BLaER1 (cell line): Measurements from ENCODE around the gene HES3.

ENCODE experiments used
- H3K27ac ChIP-seq: shearing (Covaris generic); formaldehyde crosslinking; 2 replicates; pipeline ENCODE4 v1.8.1; 2022
- H3K27me3 ChIP-seq: shearing (Covaris generic); formaldehyde crosslinking; 2 replicates; pipeline ENCODE4 v1.8.1; 2022
- H3K36me3 ChIP-seq: shearing (Covaris generic); formaldehyde crosslinking; 2 replicates; pipeline ENCODE4 v1.8.1; 2022
- H3K4me1 ChIP-seq: shearing (Covaris generic); formaldehyde crosslinking; 2 replicates; pipeline ENCODE4 v1.8.1; 2022
- H3K4me2 ChIP-seq: shearing (Covaris generic); formaldehyde crosslinking; 2 replicates; pipeline ENCODE4 v1.8.1; 2022
- H3K4me3 ChIP-seq: shearing (Covaris generic); formaldehyde crosslinking; 2 replicates; pipeline ENCODE4 v1.8.1; 2022
- H3K9ac ChIP-seq: shearing (Covaris generic); formaldehyde crosslinking; 2 replicates; pipeline ENCODE4 v1.8.1; 2022
- H3K9me3 ChIP-seq: shearing (Covaris generic); formaldehyde crosslinking; 2 replicates; pipeline ENCODE4 v1.8.1; 2022
- H4K20me1 ChIP-seq: shearing (Covaris generic); formaldehyde crosslinking; 2 replicates; pipeline ENCODE4 v1.8.1; 2022
- Cebpa-rat ChIP-seq: shearing (Covaris generic); IDR thresholded peaks from 2 replicates; pipeline ENCODE4 v1.8.1; 2022

HES3 gene

DNA sequence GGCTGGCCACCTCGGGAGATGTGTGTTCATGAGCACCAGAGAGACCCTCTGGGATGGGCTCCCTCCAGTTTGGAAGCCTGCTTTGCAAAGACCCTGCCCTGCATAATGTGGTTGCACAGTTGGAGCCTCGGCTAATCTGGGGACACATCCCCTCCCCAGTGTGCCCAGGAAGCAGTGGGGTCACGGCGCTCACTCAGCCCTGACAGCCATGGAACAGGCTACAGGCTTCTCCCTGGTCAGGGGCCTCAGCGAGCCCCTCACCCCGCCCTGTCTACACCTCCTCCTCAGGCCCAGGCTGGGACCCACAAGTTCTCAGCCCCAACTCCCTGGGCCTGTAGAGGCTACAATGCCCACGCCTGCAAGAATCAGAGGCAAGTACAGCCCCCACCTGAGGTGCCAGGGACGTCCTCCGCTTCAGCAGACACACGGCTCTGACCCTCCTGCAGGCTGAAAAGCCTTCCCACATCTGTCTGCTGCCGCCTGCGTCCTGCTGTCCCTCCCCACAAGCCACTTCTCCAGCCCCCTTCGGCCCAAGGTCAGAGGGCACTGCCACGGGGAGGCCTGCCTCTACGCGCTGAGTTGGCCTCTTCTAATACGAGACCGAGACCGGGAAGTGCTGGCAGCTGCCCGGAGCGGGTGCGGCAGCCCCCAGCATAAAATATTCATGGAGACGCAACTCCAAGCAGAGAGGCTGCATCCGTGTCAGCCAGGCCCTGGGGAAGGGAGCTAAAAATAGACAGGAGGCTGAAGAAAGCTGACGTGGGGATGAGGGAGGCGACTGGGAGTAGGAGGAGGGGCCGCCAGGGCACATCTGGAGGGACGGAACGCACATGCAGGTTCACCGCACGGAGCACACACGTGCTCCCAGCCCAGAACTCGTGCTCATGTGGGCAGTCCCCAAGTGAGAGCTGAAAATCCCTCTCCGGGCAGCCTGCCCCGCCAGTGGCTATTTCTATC lies 32.1 kb downstream of the HES3 start:
- H3K4me2 ChIP-seq = peak overlapping the region; percentile 64
- TF ChIP-seq Cebpa-rat = no peak
- H3K9ac ChIP-seq = peak overlapping the region; percentile 58; the same call in 1 of the 2 replicates
- H3K27ac ChIP-seq = peak overlapping the region; percentile 68
- H3K27me3 ChIP-seq = no peaks in the 10 kb centered on the region
- no peaks in the 10 kb centered on the region; the same call in 1 of the 2 replicates for H4K20me1 ChIP-seq
- H3K4me1 ChIP-seq = peaks cover 46% of the 10 kb centered on the region
- H3K36me3 ChIP-seq = peaks cover 47% of the 10 kb centered on the region
- no peaks in the 10 kb centered on the region for H3K9me3 ChIP-seq
- no peak overlapping the region for H3K4me3 ChIP-seq

DNA sequence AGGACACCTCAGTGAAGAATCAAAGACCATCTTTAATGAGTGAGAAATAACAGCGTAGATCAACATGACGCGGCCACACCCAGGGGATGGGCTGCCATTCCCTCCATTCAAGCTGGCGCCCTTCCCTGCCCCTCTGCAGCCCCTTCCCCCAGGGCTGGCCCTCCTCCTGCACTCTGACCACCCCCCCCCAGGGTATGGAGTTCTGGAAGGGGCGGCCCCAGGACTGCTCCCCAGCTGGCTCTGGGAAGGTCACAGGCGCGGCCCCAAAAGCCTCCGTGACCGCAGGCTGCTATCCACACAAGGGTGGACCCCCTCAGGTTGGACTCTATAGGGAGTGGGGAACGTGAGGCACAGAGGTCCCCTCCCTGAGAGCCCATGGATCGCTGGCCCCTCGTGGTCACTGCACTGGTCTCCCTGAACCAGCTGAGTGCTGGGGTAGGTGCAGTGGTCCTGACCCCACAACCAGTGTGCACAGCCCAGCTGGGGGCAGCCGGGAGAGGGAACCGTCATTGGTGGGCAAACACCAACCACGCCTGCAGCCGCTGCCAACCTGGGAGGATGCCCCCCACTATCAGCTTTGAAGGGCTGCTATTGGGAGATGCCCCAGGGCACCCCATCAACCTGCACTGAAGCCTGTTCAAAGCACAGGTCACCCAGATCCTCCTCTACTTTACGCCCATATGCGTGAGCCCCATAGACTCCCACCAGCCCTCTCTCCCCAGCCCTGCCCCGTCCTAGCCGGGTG lies 33.0 kb downstream of the HES3 start:
- Histone ChIP-seq H3K27ac (peak overlapping the region; percentile 68; the same call in 1 of the 2 replicates), H4K20me1 (no peaks in the 10 kb centered on the region; the same call in 1 of the 2 replicates), H3K36me3 (peaks cover 41% of the 10 kb centered on the region), H3K9me3 (no peaks in the 10 kb centered on the region), H3K4me3 (no peak overlapping the region), H3K4me1 (peaks cover 45% of the 10 kb centered on the region), H3K27me3 (no peaks in the 10 kb centered on the region), H3K4me2 (peak overlapping the region; percentile 64), H3K9ac (peak overlapping the region; percentile 58; the same call in 1 of the 2 replicates)
- TF ChIP-seq Cebpa-rat = no peak

DNA sequence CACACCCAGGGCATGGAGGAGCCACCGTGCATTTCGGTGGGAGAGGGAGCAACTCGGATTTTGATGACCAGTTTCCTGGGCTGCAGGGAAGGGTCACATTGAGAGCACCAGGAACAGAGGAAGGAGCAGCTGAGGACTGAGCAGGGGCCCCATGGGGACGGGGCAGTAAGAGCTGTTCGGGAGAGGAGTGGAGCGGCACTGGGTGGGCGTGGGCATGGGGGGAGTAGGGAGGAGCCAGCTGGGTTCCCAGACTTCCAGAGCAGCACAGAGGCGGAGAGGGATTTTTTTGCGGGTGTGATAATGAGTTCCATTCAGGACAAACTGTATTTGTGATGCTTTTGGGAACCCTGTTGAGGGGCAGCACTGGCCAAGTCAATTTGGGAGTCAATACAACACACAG lies 34.3 kb downstream of the HES3 start:
- no peak overlapping the region for H3K4me2 ChIP-seq
- no peaks in the 10 kb centered on the region for H3K27me3 ChIP-seq
- no peaks in the 10 kb centered on the region; the same call in 1 of the 2 replicates for H4K20me1 ChIP-seq
- TF ChIP-seq Cebpa-rat = no peak
- peaks cover 45% of the 10 kb centered on the region for H3K4me1 ChIP-seq
- no peak overlapping the region for H3K9ac ChIP-seq
- H3K9me3 ChIP-seq = no peaks in the 10 kb centered on the region
- H3K36me3 ChIP-seq = peaks cover 39% of the 10 kb centered on the region
- H3K27ac ChIP-seq = no peak overlapping the region
- no peak overlapping the region for H3K4me3 ChIP-seq

DNA sequence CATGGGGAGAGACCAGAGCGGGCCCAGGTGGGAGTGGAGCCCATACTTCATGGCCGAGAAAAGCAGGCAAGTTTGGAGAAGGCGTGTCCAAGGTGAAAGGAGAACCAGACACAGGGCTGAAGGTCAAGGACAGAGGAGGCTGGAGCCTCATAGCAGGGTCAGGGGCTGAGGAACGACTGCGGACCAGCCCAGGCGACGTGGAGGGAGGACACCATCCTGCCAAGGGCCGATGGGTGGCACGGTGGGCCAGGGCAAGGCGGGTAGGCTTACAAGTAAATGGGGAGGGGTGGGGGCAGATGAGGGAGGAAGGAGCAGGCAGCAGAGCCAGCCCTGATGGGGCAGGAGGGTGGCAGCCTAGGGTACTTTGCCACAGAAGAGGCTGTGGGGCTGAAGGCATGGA lies 35.1 kb downstream of the HES3 start:
- H3K27ac ChIP-seq = no peak overlapping the region
- H3K36me3 ChIP-seq = peaks cover 32% of the 10 kb centered on the region
- H4K20me1 ChIP-seq = no peaks in the 10 kb centered on the region; the same call in 1 of the 2 replicates
- H3K9ac ChIP-seq = no peak overlapping the region
- no peak for TF ChIP-seq Cebpa-rat
- no peaks in the 10 kb centered on the region for H3K9me3 ChIP-seq
- H3K4me1 ChIP-seq = peaks cover 45% of the 10 kb centered on the region
- no peak overlapping the region for H3K4me3 ChIP-seq
- H3K4me2 ChIP-seq = no peak overlapping the region
- no peaks in the 10 kb centered on the region for H3K27me3 ChIP-seq

DNA sequence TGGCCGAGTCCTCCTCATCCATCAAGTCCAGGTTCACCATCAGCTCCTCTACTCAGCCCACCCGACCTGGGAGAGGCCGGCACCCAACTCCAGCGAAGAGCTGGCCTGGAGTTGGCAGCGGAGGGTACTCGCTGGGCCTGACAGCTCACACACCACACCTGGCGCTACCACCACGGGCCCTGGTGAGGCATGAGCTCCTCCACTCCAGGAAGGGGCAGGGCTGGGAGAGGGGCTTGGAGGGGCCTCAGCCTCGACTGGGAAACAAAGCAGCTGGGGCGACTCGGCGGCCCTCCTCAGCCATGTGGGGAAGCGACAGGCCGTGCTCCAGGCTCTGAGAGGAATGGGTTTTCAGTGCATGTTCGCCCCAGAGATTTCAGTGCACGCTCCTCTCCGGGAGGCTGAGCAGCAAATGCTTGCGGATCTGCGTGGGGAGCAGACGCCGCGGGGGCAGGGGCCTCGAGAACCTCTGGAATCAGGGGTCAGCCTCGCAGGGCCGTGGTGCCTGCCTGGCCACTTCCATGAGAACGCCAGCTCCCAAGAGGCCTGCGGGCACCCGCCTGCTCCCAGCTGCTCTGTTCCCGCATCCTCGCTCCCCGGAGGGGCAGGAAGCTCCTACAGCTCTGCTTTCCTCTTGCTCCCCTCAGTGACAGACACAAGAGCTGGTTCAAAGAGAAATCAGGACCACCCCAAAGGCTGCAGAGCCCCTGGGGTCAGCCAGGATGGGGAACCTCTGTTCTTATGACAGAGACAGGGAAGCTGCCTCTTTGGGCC lies 35.8 kb downstream of the HES3 start:
- Histone ChIP-seq H3K27me3 (no peaks in the 10 kb centered on the region), H3K4me3 (no peak overlapping the region), H3K9me3 (no peaks in the 10 kb centered on the region), H4K20me1 (no peaks in the 10 kb centered on the region; the same call in 1 of the 2 replicates), H3K4me1 (peaks cover 46% of the 10 kb centered on the region), H3K27ac (peak overlapping the region; percentile 55; the same call in 1 of the 2 replicates), H3K4me2 (peak overlapping the region; percentile 9; the same call in 1 of the 2 replicates), H3K36me3 (peaks cover 25% of the 10 kb centered on the region), H3K9ac (0 out of 2 replicates have a peak overlapping the region, but pooled peaks have one; percentile 12)
- no peak for TF ChIP-seq Cebpa-rat

DNA sequence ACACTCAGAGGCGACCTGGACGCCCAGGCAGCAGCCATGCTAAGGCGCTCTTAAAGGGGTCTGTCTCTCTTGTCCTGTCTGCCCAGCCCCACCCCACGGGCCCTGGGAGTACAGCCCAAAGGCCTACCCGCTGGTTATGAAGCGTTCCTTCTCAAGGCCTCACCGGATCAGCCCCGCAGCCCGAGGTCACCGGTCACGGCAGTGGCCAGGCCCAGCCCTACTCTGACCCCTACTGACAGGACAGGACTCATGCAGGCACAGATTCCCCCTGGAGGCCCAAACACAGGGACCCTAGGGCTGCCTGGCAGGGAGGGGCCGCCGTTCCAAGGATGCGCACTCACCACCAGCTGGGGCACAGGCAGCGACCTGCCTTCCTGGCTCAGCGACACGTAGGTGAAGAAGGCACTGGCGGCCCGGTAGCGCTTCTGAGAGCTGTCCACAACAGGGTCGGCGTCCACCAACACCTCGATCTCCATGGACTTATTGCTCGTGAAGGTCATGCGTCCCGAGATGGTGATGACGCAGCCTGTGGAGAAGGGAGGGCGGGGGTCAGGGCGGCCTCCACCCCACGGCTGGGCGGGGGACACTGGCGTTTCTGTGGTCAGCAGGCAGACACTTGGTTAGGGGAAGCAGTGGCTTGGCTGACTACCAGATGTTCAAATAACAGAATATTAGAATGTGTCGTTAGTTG lies 36.9 kb downstream of the HES3 start:
- peaks cover 51% of the 10 kb centered on the region for H3K4me1 ChIP-seq
- no peaks in the 10 kb centered on the region for H3K27me3 ChIP-seq
- H3K4me3 ChIP-seq = no peak overlapping the region
- H3K4me2 ChIP-seq = no peak overlapping the region
- no peak for TF ChIP-seq Cebpa-rat
- no peaks in the 10 kb centered on the region; the same call in 1 of the 2 replicates for H4K20me1 ChIP-seq
- no peak overlapping the region; the same call in 1 of the 2 replicates for H3K9ac ChIP-seq
- H3K27ac ChIP-seq = peak overlapping the region; percentile 62; the same call in 1 of the 2 replicates
- no peaks in the 10 kb centered on the region for H3K9me3 ChIP-seq
- H3K36me3 ChIP-seq = peaks cover 26% of the 10 kb centered on the region

DNA sequence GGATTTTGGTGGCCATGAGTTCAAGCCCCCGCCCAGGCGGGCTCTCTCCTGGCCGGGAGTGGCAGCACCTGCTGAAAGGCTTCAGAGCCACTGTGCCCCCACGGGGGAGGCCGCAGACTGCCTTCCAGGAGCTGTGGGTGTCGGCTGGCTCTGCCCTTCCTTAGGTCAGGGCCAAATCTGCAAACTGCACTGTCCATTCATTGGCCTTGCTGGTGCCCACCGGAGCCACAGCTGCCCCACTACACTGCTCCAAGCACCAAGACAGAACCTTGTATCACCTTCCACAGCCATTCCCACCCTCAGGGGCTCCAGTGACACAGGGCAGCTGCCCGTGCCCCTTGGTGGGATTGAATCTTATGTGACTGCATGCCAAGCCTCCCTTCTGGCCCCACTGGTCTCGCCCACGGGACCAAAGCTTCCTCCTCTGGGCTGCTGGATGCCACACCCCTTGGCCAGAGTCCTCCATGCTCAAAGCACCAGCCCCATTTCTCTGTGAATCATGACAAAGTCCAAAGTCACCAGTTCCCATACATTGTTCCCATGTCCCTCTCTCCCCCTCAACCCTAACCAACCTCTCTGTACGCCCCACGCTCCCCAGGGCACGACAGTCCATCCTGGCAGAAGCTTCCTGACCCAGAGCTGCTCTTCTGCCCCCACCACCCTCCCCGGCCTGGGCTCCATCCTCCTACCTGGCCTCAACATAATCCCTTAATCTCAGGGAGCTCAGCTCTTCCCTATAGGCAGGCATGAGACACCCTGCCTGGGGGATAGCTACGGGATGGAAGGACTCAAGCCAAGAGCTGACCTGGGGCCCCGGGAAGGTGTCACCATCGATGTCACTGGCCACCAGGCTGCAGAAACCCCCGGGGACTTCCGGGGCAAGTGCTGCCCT lies 37.8 kb downstream of the HES3 start:
- H3K9ac ChIP-seq = no peak overlapping the region; the same call in 1 of the 2 replicates
- peak overlapping the region; percentile 62 for H3K27ac ChIP-seq
- H3K4me2 ChIP-seq = no peak overlapping the region; the same call in 1 of the 2 replicates
- H3K9me3 ChIP-seq = no peaks in the 10 kb centered on the region
- no peaks in the 10 kb centered on the region for H3K27me3 ChIP-seq
- peaks cover 45% of the 10 kb centered on the region for H3K4me1 ChIP-seq
- no peak overlapping the region for H3K4me3 ChIP-seq
- peaks cover 33% of the 10 kb centered on the region for H3K36me3 ChIP-seq
- TF ChIP-seq Cebpa-rat = no peak
- H4K20me1 ChIP-seq = no peaks in the 10 kb centered on the region; the same call in 1 of the 2 replicates
